ENCODE results near the gene BLACAT1. TPM values are rescaled to one million over a fixed set of nuclear protein-coding genes. Genes with fewer than 3 reads are reported as not detected.

Gene BLACAT1
- total RNA-seq, 2 donors from 2014 or later, result 0.14 to 0.62 TPM

GRCh38 chr1:205473475-205473874, 17.6 kb upstream of the BLACAT1 start:
- peaks cover 10% of the 10 kb centered on the region in 2 donors for H3K36me3 Mint-ChIP-seq
- DNase-seq (ENCODE audit: low spot score in 2 of 2) (no peak), ATAC-seq (no peak)
- peaks cover 12 to 17% of the 10 kb centered on the region in 2 donors for H3K9me3 Mint-ChIP-seq
- no peak overlapping the region for H3K27ac Mint-ChIP-seq

- no peak for ATAC-seq
- DNase-seq (ENCODE audit: low spot score in 2 of 2), result no peak
- Mint-ChIP-seq H3K36me3 (peaks cover 10% of the 10 kb centered on the region in 2 donors), H3K9me3 (peaks cover 12 to 17% of the 10 kb centered on the region in 2 donors), H3K27ac (no peak overlapping the region)
These were observed 17.0 kb upstream of the BLACAT1 start for GRCh38 chr1:205472737-205473441.

GRCh38 chr1:205470131-205470530, 14.3 kb upstream of the BLACAT1 start:
- Mint-ChIP-seq H3K27ac (no peak overlapping the region), H3K9me3 (peaks cover 6 to 7% of the 10 kb centered on the region in 2 donors)

GRCh38 chr1:205466595-205467220, 10.9 kb upstream of the BLACAT1 start:
- Mint-ChIP-seq H3K9me3 (no peaks in the 10 kb centered on the region), H3K36me3 (no peaks in the 10 kb centered on the region), H3K27ac (no peak overlapping the region)
- no peak for DNase-seq (ENCODE audit: low spot score in 2 of 2)
- no peak for ATAC-seq

More at GRCh38 chr1:205470131-205470530, 14.3 kb upstream of the BLACAT1 start:
- DNase-seq (ENCODE audit: low spot score in 2 of 2) (no peak), ATAC-seq (no peak)
- H3K36me3 Mint-ChIP-seq, result peaks cover 7 to 8% of the 10 kb centered on the region in 2 donors

- H3K36me3 Mint-ChIP-seq, result no peaks in the 10 kb centered on the region
- no peak for ATAC-seq
- no peaks in the 10 kb centered on the region for H3K9me3 Mint-ChIP-seq
These were observed 9.5 kb upstream of the BLACAT1 start for GRCh38 chr1:205465392-205465791.

GRCh38 chr1:205458777-205459566, 3.1 kb upstream of the BLACAT1 start:
- Mint-ChIP-seq H3K36me3 (peaks cover 0 to 8% of the 10 kb centered on the region in 2 donors), H3K9me3 (no peaks in the 10 kb centered on the region)
- peak in 1 of 2 donors; percentile 52 for ATAC-seq

More at GRCh38 chr1:205465392-205465791, 9.5 kb upstream of the BLACAT1 start:
- DNase-seq (ENCODE audit: low spot score in 2 of 2), result no peak
- H3K27ac Mint-ChIP-seq, result no peak overlapping the region

GRCh38 chr1:205456868-205457745, 1.3 kb upstream of the BLACAT1 start:
- Mint-ChIP-seq H3K36me3 (peaks cover 0 to 8% of the 10 kb centered on the region in 2 donors), H3K27ac (no peak overlapping the region), H3K9me3 (no peaks in the 10 kb centered on the region)
- DNase-seq (ENCODE audit: low spot score in 2 of 2) (no peak), ATAC-seq (peak; percentile 26 to 46)

More at GRCh38 chr1:205458777-205459566, 3.1 kb upstream of the BLACAT1 start:
- no peak for DNase-seq (ENCODE audit: low spot score in 2 of 2)
- H3K27ac Mint-ChIP-seq, result no peak overlapping the region

GRCh38 chr1:205456383-205456867, 580 bp upstream of the BLACAT1 start:
- no peak for DNase-seq (ENCODE audit: low spot score in 2 of 2)
- H3K36me3 Mint-ChIP-seq, result peaks cover 0 to 8% of the 10 kb centered on the region in 2 donors
- H3K27ac Mint-ChIP-seq, result no peak overlapping the region
- H3K9me3 Mint-ChIP-seq, result no peaks in the 10 kb centered on the region
- ATAC-seq, result peak in 1 of 2 donors; percentile 34

GRCh38 chr1:205454903-205455335, 926 bp downstream of the BLACAT1 start:
- DNase-seq (ENCODE audit: low spot score in 2 of 2) (no peak), ATAC-seq (no peak)
- peaks cover 0 to 8% of the 10 kb centered on the region in 2 donors for H3K36me3 Mint-ChIP-seq
- no peak overlapping the region for H3K27ac Mint-ChIP-seq
- H3K9me3 Mint-ChIP-seq, result no peaks in the 10 kb centered on the region

- ATAC-seq (no peak), DNase-seq (ENCODE audit: low spot score in 2 of 2) (no peak)
- Mint-ChIP-seq H3K27ac (no peak overlapping the region), H3K9me3 (no peaks in the 10 kb centered on the region), H3K36me3 (peaks cover 0 to 8% of the 10 kb centered on the region in 2 donors)
These were observed 2.4 kb downstream of the BLACAT1 start for GRCh38 chr1:205453466-205453865.

- DNase-seq (ENCODE audit: low spot score in 2 of 2) (no peak), ATAC-seq (no peak)
- H3K9me3 Mint-ChIP-seq, result no peaks in the 10 kb centered on the region
- peaks cover 0 to 5% of the 10 kb centered on the region in 2 donors for H3K36me3 Mint-ChIP-seq
- no peak overlapping the region for H3K27ac Mint-ChIP-seq
These were observed 2.9 kb downstream of the BLACAT1 start for GRCh38 chr1:205452933-205453332.

- Mint-ChIP-seq H3K9me3 (no peaks in the 10 kb centered on the region), H3K27ac (no peak overlapping the region), H3K36me3 (no peaks in the 10 kb centered on the region)
- DNase-seq (ENCODE audit: low spot score in 2 of 2), result no peak
- no peak for ATAC-seq
These were observed 3.5 kb downstream of the BLACAT1 start for GRCh38 chr1:205452364-205452763.

GRCh38 chr1:205451759-205452164, 4.1 kb downstream of the BLACAT1 start:
- H3K36me3 Mint-ChIP-seq, result no peaks in the 10 kb centered on the region

GRCh38 chr1:205451202-205451601, 4.6 kb downstream of the BLACAT1 start:
- H3K27ac Mint-ChIP-seq, result no peak overlapping the region
- DNase-seq (ENCODE audit: low spot score in 2 of 2) (no peak), ATAC-seq (no peak)
- no peaks in the 10 kb centered on the region for H3K36me3 Mint-ChIP-seq
- no peaks in the 10 kb centered on the region for H3K9me3 Mint-ChIP-seq

More at GRCh38 chr1:205451759-205452164, 4.1 kb downstream of the BLACAT1 start:
- H3K27ac Mint-ChIP-seq, result no peak overlapping the region
- DNase-seq (ENCODE audit: low spot score in 2 of 2) (no peak), ATAC-seq (no peak)
- no peaks in the 10 kb centered on the region for H3K9me3 Mint-ChIP-seq

GRCh38 chr1:205450448-205450847, 5.4 kb downstream of the BLACAT1 start:
- no peak overlapping the region for H3K27ac Mint-ChIP-seq
- no peak for ATAC-seq
- no peaks in the 10 kb centered on the region for H3K9me3 Mint-ChIP-seq
- no peaks in the 10 kb centered on the region for H3K36me3 Mint-ChIP-seq
- DNase-seq (ENCODE audit: low spot score in 2 of 2), result no peak

Measured in activated naive CD4-positive, alpha-beta T cell treated with anti-CD3 and anti-CD28 coated beads, Interleukin-2, amount 50 U/mL, for 72 hours (primary cell).